Endothelial cell of umbilical vein (primary cell): Measurements from ENCODE around the gene NAGS. TPM values are rescaled to one million over a fixed set of nuclear protein-coding genes. Genes with fewer than 3 reads are reported as not detected.

Source experiments
- BruUV-seq: library from RNA; stranded (reverse); fragments of 400-500 nt; replicated peaks from 2 replicates; lab custom pipeline; 2021; lab: Mats Ljungman, UMichigan
- CTCF ChIA-PET: fragments of 300-600, 350-600 bp; sonication (Branson Sonifier 250); formaldehyde crosslinking; loops from one replicate; lab custom pipeline; 2021; ENCODE audit warnings: antibody characterized with exemption, inconsistent platforms; lab: Charles Lee
- POLR2A ChIA-PET: fragments of 300-600, 350-600 bp; sonication (Branson Sonifier 250); formaldehyde crosslinking; loops from one replicate; lab custom pipeline; 2021; ENCODE audit warnings: antibody characterized with exemption, inconsistent platforms; lab: Charles Lee
- DNase-seq: peaks from one replicate; pipeline ENCODE4 v3.0.0-alpha.2; 2011; ENCODE audit warnings: low read depth, low spot score
- FAIRE-seq: peaks from 2 replicates; lab custom pipeline; 2011; peaks lifted over from hg19 to GRCh38; lab: Jason Lieb, UNC
- H2AFZ ChIP-seq: 2 replicates; pipeline ENCODE4 v1.6.0; 2012; ENCODE audit warnings: low read depth, low read length, control low read depth, inconsistent platforms
- H3K27ac ChIP-seq: 2 replicates; pipeline ENCODE4 v1.5.1; 2011; ENCODE audit warnings: low read depth, mild to moderate bottlenecking, control low read depth, low read length, moderate library complexity; ENCODE audit not compliant: insufficient read depth
- H3K27me3 ChIP-seq, 2 experiments: 2 replicates each; pipeline versions ENCODE4 v1.6.0 to v1.6.1; 2011; ENCODE audit warnings: low read length in 2 of 2, mixed read lengths in 1 of 2; ENCODE audit not compliant: control insufficient read depth in 2 of 2, insufficient read depth in 2 of 2
- H3K36me3 ChIP-seq, 2 experiments: 2 replicates in 1 of 2; 3 replicates in 1 of 2; pipeline ENCODE4 v1.5.1; 2011; ENCODE audit warnings: low read length in 2 of 2, mild to moderate bottlenecking in 1 of 2, moderate library complexity in 1 of 2; ENCODE audit not compliant: control insufficient read depth in 2 of 2, insufficient read depth in 2 of 2; ENCODE audit errors: extremely low read depth in 1 of 2
- H3K4me1 ChIP-seq: 3 replicates; pipeline ENCODE4 v1.5.1; 2011; ENCODE audit warnings: mild to moderate bottlenecking, low read length; ENCODE audit not compliant: control insufficient read depth, insufficient read depth; ENCODE audit errors: extremely low read depth
- H3K4me2 ChIP-seq: 2 replicates; pipeline ENCODE4 v1.6.1; 2011; ENCODE audit warnings: low read length, control low read depth, mixed read lengths; ENCODE audit not compliant: insufficient read depth
- H3K4me3 ChIP-seq, 3 experiments: fragments of 200-600 bp in 1 of 3; sonication (generic), shearing (Covaris generic) in 1 of 3; replicated peaks in 1 of 3; 2 replicates each; pipeline ENCODE4 v1.5.1; 2011 to 2016; ENCODE audit warnings: control low read depth in 3 of 3, low read length in 3 of 3, mild to moderate bottlenecking in 2 of 3, inconsistent platforms in 1 of 3, low read depth in 1 of 3, moderate library complexity in 1 of 3; ENCODE audit not compliant: insufficient read depth in 1 of 3
- H3K79me2 ChIP-seq: 2 replicates; pipeline ENCODE4 v1.6.0; 2012; ENCODE audit warnings: low read length, inconsistent platforms; ENCODE audit not compliant: control insufficient read depth, insufficient read depth
- H3K9ac ChIP-seq: replicated peaks from 2 replicates; pipeline ENCODE3; 2011; ENCODE audit warnings: low read length, control low read depth; ENCODE audit not compliant: insufficient read depth; ENCODE audit errors: extremely low read depth
- H3K9me1 ChIP-seq: replicated peaks from 3 replicates; pipeline ENCODE4 v1.6.0; 2011; ENCODE audit warnings: mild to moderate bottlenecking, low read length; ENCODE audit not compliant: control insufficient read depth, insufficient read depth; ENCODE audit errors: extremely low read depth
- H3K9me3 ChIP-seq: replicated peaks from 2 replicates; pipeline ENCODE4 v1.5.1; 2012; ENCODE audit warnings: low read length, inconsistent platforms; ENCODE audit not compliant: control insufficient read depth, insufficient read depth
- H4K20me1 ChIP-seq: replicated peaks from 2 replicates; pipeline ENCODE3; 2011; ENCODE audit warnings: mild to moderate bottlenecking, low read length; ENCODE audit not compliant: control insufficient read depth, insufficient read depth; ENCODE audit errors: extremely low read depth
- CTCF ChIP-seq, 2 donors: IDR thresholded peaks; 1 replicate in 1 of 2; 2 replicates in 1 of 2; pipeline ENCODE4 v1.5.1; 2011; ENCODE audit warnings: low read length in 2 of 2, mild to moderate bottlenecking in 2 of 2, moderate library complexity in 2 of 2, control low read depth in 1 of 2, inconsistent platforms in 1 of 2, low read depth in 1 of 2; ENCODE audit not compliant: insufficient read depth in 1 of 2; ENCODE audit errors: extremely low read depth in 1 of 2
- MYC ChIP-seq: IDR thresholded peaks from one replicate; pipeline ENCODE4 v1.6.1; 2011; ENCODE audit warnings: mild to moderate bottlenecking, low read depth, low read length
- POLR2A ChIP-seq: IDR thresholded peaks from 2 replicates; pipeline ENCODE4 v1.6.1; 2012; ENCODE audit warnings: low read depth, mild to moderate bottlenecking, control low read depth, low read length
- POLR2AphosphoS5 ChIP-seq: IDR thresholded peaks from 2 replicates; pipeline ENCODE4 v1.6.1; 2012; ENCODE audit warnings: low read depth, mild to moderate bottlenecking, control low read depth, low read length, moderate library complexity; ENCODE audit not compliant: insufficient read depth
- dilution Hi-C: fragments of 300-500 bp; cut with MboI; formaldehyde crosslinking; loops from one replicate; pipeline ENCODE4 v1.15.0; 2019; ENCODE audit warnings: low sequenced_read_pairs; ENCODE audit not compliant: extremely low pct_ligation_motif_present
- intact Hi-C: fragments of 100-400 bp; cut with micrococcal nuclease; formaldehyde crosslinking; loops from one replicate; pipeline ENCODE4 v1.10.0; 2022
- polyA plus RNA-seq, 4 experiments: library from polyadenylated mRNA; depleted of rRNA in 3 of 4; stranded (reverse) in 3 of 4; unstranded in 1 of 4; fragments of >200 nt; gene quantifications; 2 replicates each; pipeline versions ENCODE4 v1.2.1 to v1.2.3, GENCODE V29; 2011 to 2012; ENCODE audit warnings: missing spikeins in 1 of 4
- total RNA-seq: library from RNA; stranded (reverse); gene quantifications from 2 replicates; pipeline ENCODE4 v1.2.3, GENCODE V29; 2021

Gene NAGS
- total and polyA plus RNA-seq, 2 donors (not counting 3 experiments of a cell fraction or from before 2014, with no cell fraction given): 3.3 to 6.1 TPM

GRCh38 chr17:44004761-44005526 lies 522 bp downstream of the NAGS start:
- Histone ChIP-seq H3K36me3 (no peaks in the 10 kb centered on the region), H3K27ac (peak overlapping the region; percentile 44), H3K27me3 (no peaks in the 10 kb centered on the region), H3K9me1 (no peaks in the 10 kb centered on the region), H3K4me1 (peaks cover 38% of the 10 kb centered on the region), H2AFZ (peak overlapping the region; percentile 64), H3K79me2 (peaks cover 9% of the 10 kb centered on the region), H3K9ac (peak overlapping the region; percentile 55), H3K4me2 (peak overlapping the region; percentile 81), H3K4me3 (peak overlapping the region; percentile 51 to 63 (median 56)), H3K9me3 (no peaks in the 10 kb centered on the region), H4K20me1 (no peaks in the 10 kb centered on the region)
- no peak for DNase-seq
- no peak for FAIRE-seq
- TF ChIP-seq MYC (no peak), POLR2A (no peak), POLR2AphosphoS5 (peak; percentile 19)
- dilution Hi-C loops (no loop called here), intact Hi-C loops (loop anchor here (10.0 kb wide), 1 partner anchor 110 kb away; no protein-coding TSS in a partner anchor)
- ChIA-PET POLR2A (no interaction called here), CTCF (interaction anchor here (0.5 to 6.0 kb wide), 6 partner anchors 9 to 217 kb away, joined by 3 to 27 read pairs (median 10); partner anchors contain the start of gene TMEM101)
- BruUV-seq: no TSS peak

- POLR2A ChIA-PET: interaction anchor here (0.6 to 1.0 kb wide), 3 partner anchors 61 to 274 kb away, joined by 3 to 16 read pairs (median 4); partner anchors contain the start of gene LSM12
- H3K79me2 ChIP-seq: peaks cover 9% of the 10 kb centered on the region
- H3K4me1 ChIP-seq: peaks cover 38% of the 10 kb centered on the region
- CTCF ChIA-PET: interaction anchor here (0.5 to 6.0 kb wide), 10 partner anchors 9 to 216 kb away, joined by 3 to 27 read pairs (median 4); partner anchors contain the start of gene TMEM101
- H3K4me3 ChIP-seq: peak overlapping the region; percentile 51 to 63 (median 56)
- H3K9ac ChIP-seq: peak overlapping the region; percentile 55
- H2AFZ ChIP-seq: peak overlapping the region; percentile 64
- peak; percentile 48 for DNase-seq
- dilution Hi-C loops (no loop called here), intact Hi-C loops (loop anchor here (1.0 to 10.0 kb wide), 4 partner anchors 9 to 109 kb away; partner anchors contain the start of genes G6PC3 and TMEM101)
- H3K9me1 ChIP-seq: no peaks in the 10 kb centered on the region
- BruUV-seq: no TSS peak
- FAIRE-seq: peak; percentile 47
- H3K27ac ChIP-seq: peak overlapping the region; percentile 44
- H4K20me1 ChIP-seq: no peaks in the 10 kb centered on the region
- peak overlapping the region; percentile 81 for H3K4me2 ChIP-seq
- no peaks in the 10 kb centered on the region for H3K9me3 ChIP-seq
- no peak for TF ChIP-seq POLR2AphosphoS5
- TF ChIP-seq CTCF (IDR thresholded peaks at IDR 0.05; ENCODE audit: extremely low read depth in 1 of 2, insufficient read depth in 1 of 2, low read depth in 1 of 2, low read length in 2 of 2): peak in 1 of 2 donors; percentile 62
- no peaks in the 10 kb centered on the region for H3K36me3 ChIP-seq
- H3K27me3 ChIP-seq: no peaks in the 10 kb centered on the region
These were observed 1.3 kb downstream of the NAGS start for GRCh38 chr17:44005527-44006271.
